ENCODE measurements around the gene SCNN1B.
"Not testable (repeated sequence)": the region's sequence is repeated elsewhere in the genome, so short reads cannot be mapped to it uniquely, and the experiment has no call there.

Gene SCNN1B

DNA sequence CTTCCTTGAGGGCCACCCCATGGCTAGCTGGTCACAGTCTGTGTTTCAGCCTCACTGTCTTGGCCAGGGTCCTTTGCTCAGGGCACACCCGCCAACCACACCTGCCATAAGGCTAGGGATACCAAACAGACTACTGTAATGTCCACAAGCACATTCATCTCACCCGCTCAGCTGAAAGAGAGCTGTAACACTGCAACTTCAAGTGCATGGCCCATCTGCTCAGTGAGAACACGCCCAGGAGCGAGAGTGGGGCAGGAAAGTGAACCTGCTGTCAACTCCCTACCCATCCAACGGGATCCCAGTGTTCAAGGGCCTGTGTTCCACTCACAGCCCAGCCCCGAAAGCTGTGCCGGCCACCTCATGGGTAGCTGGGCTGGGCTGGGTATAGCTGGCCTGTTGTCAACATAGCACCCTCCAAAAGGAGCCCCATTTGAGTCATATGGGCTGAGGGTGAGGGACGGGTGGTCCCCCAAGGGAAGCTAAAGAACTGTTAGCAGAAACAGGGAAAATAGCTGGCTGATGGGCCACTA is 55.7 kb downstream of the SCNN1B start:
- no peak for DNase-seq

DNA sequence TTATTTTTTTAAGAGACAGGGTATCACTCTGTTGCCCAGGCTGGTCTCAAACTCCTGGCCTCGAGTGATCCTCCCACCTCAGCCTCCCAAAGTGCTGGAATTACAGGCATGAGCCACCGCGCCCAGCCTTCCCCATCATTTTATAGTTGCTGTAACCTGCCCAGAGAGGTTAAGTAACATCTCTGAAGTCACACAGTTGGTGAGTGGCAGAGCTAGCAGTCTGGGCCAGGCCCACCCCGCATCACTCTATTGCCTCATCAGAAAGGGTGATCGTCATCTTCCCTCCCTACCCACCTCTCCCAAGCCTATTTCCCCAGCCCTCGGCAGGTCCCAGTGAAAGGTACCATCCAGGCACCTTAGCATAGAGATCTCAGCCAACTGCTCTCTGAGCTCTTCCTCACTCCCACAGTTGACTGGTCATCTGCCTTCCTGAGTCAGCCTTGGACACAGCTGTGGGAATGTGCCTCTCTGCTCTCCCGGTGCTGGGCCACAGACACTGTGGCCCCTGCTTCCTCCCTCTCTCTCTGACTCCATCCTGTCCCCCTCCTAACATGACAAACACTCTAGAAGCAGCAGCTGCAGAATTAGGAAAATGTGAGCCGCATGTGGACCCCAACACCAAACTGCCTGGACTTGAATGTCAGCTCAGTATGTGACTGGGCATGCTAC is 57.1 kb downstream of the SCNN1B start:
- no peak for DNase-seq

DNA sequence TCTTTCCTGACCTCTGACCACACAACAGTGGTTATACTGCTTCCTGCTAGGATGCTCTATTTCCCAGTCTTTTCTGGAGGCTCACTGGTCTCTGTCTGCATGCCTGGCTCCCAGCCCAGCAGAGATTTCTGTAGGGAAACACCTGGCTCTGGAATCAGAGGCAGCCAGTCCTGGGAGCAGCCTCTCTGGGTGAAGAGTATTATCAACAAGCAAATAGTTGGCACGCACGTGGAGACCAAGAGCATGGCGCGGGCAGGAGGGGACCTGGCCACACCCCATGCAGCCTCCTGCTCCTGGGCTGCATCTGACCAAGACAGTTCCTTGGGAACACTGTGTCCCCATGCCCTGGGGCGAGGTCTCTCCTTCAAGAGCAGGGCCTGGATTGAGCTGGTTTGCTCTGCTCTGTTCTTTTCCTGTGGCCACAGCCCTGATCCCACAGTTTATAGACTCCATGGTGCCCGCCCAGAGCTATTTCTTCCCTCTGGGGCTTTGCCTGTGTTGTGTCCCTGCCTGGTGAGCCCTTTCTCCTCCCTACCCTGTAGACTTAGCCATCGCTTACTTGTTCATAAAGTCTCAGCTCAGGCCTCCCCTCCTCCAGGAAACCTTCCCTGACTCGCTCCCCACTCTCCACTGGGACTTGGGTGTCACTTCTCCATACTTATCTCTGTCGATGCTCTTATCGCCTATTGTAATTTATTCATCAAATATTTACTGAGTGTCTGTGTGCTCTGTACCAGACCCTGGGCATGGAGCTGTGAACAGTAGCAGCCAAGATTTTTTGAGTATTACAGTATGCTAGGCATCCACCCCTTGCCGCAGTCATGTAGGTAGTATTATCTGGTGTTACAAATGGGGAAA is 60.6 kb downstream of the SCNN1B start:
- no peak for DNase-seq

DNA sequence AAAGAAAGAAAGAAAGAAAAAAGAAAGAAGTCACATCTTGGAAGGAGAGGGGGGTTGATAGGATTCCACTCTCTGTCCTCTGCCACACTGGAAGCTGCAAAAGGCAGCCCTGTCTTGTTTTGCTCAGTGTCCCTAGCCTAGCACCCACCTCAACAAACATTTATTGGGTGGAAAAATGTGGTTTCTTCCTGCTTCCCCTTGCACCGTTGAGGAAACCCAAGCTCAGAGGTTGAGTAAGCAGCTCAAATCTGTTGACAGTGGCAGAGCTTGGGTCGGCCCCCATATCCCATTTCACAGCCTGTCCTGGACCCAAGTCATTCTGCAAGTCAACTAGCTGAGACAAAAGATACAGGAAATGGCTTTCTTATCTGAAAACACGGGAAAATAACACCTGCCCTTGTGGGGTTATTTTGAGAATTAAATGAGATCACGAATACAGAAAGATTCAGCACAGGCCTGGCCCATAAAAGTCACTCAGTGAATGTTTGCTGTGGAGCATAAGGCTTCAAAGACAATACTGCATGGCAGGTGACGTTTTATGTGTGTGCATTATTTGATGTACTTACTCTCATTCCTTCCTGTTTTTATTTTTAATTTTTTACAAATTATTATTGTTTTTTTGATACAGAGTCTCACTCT is 63.6 kb downstream of the SCNN1B start:
- no peak for DNase-seq

DNA sequence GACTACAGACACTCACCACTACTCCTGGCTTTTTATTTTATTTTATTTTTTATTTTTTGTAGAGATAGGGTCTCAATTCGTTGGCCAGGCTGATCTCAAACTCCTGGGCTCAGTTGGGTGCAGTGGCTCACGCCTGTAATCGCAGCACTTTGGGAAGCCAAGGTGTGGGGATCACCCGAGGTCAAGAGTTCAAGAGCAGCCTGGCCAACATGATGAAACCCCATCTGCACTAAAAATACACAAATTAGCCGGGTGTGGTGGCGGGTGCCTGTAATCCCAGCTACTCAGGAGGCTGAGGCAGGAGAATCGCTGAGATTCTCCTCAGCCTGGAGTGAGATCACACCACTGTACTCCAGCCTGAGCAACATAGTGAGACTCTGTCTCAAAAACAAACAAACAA is 64.2 kb downstream of the SCNN1B start:
- DNase-seq = not testable (repeated sequence)

DNA sequence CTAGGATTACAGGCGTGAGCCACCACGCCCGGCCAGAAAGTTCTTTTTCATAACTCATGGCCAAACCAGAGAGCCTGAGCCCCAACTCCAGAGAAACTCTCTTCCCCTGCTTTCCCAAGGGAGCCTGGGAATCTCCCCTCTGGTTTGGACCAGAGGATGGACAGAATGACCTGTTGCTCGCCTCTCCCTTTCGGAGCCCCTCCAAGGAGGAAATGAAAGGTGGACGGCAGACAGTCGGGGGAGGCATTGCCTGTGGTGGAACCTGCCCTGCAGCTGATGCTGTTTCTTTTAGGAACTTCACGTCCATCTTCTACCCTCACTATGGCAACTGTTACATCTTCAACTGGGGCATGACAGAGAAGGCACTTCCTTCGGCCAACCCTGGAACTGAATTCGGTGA is 65.5 kb downstream of the SCNN1B start:
- no peak for DNase-seq

DNA sequence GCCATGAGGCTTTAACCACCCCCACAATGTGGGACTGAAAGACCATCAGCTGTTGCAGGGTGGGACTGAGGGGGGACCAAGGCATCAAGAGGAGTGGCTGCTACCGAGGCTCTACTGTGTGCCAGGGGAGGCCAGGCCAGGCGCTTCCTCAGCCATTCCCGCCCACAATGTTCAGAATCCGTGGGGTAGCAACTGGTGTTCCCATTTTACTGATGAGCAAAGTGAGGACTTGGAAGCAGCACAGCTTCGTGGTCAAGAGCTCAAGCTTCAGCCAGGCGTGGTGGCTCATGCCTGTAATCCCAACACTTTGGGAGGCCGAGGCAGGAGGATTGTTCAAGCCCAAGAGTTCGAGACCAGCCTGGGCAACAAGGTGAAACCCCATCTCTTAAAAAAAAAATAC is 65.9 kb downstream of the SCNN1B start:
- DNase-seq = no peak

DNA sequence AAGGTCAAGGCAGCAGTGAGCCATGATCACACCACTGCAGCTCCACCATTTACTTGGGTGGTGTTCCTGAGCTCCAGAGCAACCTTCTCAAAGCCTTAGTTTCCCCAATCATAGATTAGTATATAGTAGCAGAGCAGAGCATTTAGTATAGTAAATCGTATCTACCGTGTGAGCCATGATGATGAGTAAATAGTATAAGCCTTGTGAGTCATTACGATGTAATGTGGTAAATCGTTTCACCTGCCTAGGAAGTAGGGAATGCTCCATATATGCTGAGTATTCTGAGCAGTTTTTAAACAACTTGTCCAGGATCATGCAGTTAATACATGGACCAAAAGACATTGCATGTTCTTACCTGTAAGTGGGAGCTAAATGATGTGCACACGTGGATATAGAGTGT is 66.4 kb downstream of the SCNN1B start:
- no peak for DNase-seq

DNA sequence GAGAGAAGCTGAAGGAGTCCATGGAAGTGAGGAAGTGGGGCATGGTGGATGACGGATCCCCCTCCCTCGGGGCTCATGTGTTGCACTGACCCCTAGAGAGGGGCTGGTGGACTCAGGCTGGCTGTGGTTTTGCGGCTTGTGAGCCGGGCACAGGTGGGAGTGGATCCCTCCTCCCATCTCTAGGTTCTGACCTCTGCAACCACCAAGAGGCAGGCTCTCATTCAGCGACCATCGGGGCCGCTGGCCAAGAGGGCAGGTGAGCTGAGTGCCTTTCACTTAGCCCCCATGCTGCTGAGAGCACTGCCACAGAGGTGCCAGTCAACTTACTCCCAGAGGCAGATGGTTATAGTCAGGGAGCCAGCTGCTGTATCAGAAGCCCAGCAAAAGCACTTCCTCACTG is 67.3 kb downstream of the SCNN1B start:
- DNase-seq = no peak

DNA sequence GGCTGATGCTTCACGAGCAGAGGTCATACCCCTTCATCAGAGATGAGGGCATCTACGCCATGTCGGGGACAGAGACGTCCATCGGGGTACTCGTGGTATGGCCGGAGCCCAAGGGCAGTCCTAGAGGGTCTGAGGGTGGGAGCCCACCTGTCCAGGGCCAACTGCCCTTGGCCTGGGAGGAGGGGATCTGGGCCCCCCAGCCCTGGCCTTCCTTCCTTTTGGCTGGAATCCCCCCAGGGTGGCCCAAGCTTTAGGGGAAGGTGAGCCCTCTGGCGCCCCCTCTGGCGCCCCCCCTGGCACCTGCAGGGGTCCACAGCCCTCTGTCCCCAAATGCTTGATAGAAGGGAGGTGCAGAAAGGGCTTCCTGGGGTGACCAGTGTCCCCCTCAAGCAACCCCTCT is 69.3 kb downstream of the SCNN1B start:
- no peak for DNase-seq

DNA sequence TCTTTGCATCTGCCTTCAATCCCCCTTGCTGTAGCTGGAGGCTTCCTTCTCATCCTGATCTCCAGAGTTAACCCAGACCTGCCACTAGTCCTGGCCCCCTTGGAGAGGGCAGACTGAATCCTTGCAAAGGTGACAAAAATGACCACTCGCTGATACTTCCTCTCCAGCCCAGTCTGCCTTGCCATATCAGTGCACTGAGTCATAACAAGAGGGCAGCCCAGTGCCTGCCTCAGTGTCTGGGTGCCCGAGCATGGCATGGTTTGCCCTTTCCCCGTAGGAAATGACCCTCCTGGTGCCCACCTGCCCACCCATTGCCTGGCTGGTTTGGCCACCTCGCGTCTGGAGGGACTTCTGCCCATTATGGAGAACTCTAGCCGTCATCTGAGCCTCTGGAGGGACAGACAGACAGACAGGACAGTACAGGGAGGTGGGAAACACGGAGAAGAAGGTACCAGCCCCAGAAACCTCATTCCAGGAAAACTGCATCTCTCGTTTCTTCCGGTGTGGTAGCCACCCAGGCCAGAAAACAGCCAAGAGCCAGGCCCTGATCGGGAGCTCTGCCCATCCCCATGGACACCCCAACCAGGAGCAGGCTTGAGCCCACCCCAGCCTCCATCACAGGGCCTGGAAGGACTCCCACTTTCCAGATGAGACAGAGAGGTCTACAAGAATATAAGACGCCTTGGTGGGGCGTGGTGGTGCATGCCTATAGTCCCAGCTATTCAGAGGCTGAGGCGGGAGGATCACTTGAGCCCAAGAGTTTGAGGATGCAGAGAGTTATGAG is 71.5 kb downstream of the SCNN1B start:
- DNase-seq = no peak

DNA sequence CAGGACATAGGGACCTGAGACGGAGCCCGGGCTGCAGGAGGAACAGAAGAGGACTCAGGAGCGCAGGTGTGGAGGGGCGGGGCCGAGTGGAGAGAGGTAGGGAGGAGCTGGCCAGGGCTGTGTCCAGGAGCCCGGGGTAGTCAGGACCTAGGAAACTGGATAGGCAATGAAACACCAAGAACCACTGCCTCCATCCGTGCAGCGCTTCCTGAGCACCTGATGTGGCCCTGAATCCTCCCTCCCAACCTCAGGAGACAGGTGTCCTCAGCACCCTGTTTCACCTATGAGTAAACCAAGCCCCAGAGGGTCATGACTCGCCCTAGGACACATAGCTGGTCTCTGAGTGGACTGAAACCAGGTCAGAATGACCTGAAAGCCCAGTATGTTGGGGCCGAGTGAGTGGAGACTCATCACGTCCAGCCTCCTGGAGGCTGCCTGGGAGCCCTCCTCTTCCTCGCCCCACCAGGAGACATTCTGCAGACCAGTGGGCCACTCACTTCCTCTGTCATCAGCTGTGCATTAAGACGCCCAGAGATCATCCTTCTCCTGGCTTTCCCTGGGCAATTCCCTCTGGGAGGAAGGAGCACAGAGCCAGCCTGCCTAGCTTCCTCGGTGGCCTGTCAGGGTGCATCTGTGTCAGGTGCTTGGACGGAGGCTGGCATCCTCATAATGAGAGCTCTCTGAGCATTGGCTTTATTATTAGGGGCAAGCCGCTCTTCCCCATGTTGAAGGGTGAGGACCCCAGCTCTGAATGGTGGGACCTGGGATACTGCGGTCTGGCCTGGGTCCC is 72.8 kb downstream of the SCNN1B start:
- no peak for DNase-seq

DNA sequence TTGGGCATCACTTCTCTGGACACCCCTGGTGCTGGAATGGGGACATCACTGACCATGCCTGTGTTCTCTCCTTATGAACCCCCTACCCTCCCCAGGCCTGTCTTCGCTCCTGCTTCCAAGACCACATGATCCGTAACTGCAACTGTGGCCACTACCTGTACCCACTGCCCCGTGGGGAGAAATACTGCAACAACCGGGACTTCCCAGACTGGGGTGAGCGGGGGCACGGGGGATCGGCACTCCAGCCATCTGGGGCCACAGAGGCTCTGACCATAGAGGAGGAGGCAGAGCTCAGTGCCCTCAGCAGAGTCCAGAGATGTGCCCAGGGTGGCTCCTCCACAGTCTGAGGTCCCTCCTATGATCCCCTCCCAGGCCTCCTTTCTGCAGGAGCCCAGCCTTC is 73.5 kb downstream of the SCNN1B start:
- DNase-seq = no peak

DNA sequence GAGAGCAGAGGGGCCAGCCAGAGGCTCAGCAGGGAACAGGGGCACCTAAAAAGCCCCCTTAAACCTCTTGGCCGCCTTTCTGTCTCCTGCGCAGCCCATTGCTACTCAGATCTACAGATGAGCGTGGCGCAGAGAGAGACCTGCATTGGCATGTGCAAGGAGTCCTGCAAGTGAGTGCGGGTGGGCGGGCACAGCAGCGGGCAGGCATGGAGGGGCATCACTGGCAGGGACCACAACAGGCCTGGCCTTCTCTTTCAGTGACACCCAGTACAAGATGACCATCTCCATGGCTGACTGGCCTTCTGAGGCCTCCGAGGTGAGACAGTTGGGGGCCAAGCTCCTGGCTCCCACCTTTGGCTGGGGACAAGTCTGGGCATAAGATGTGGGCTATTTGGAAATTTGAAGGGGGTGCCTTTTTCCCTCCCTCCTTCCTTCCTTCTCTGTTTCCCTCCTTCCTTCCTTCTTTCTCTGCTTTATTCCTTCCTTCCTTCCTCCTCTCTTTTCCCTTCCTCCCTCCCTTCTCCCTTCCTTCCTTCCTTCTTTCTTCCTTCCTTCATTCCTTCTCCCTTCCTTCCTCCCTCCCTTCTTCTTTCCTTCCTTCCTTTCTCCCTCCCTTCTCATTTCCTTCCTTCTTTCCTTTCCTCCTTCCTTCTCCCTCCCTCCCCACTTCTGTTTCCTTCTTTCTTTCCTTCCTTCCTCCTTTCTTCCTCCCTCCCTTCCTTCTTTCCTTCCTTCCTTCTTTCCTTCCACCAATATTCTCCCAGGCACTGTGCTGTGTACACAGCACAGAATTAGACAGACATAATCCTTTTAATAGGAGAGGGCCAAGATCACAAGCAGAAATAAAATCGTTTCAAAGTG is 75.2 kb downstream of the SCNN1B start:
- no peak for DNase-seq

DNA sequence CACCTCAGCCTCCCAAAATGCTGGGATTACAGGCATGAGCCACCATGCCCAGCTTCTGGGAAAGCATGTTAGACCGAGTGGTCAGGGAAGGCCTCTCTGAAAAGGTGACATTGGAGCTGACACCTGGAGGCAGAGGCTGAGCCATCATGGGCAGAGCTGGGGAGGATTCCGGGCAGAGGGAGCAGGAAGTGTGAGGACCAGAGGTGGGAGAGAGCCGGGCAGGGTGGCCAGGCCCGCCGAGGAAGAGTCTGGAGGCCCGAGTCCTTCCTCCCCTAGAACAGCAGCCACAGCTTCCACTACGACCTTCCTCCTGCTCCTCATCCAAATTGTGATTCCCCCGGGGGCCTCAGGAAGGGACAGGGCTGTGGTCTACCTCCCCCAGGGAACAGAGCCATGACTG is 76.2 kb downstream of the SCNN1B start:
- DNase-seq = no peak

DNA sequence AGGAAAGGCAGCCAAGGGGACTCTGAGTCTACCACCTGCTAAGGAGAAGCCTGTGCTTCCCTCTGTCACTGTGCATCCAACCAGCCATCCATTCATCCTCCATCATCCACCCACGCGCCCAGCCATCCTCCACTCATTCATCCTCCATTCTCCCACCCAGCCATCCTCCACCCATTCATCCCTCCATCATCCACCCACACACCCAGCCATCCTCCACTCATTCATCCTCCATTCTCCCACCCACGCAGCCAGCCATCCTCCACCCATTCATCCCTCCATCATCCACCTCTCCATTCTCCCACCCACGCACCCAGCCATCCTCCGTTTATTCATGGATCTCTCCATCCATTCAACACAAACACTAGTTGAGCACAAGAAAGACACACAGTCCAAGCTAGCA is 76.8 kb downstream of the SCNN1B start:
- no peak for DNase-seq

DNA sequence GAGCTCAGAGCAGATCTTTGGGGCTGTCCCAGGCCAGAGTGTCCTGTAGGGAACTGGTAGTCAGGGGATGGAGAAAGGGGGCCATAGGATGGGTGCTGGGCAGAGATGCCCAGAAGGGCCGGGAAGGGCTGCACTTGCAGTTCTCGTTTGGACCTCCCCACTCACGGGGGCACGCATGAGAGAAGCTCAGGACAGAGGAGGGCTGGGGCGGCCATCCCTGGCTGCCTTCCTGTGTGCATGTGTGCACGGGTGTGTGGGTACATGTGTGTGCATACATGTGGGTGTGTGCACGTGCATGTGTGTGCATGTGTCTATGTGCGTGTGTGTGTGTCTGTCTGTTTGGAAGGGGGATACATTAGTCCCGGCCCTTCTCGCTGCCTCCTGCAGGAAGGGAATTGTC is 77.6 kb downstream of the SCNN1B start:
- DNase-seq = no peak

DNA sequence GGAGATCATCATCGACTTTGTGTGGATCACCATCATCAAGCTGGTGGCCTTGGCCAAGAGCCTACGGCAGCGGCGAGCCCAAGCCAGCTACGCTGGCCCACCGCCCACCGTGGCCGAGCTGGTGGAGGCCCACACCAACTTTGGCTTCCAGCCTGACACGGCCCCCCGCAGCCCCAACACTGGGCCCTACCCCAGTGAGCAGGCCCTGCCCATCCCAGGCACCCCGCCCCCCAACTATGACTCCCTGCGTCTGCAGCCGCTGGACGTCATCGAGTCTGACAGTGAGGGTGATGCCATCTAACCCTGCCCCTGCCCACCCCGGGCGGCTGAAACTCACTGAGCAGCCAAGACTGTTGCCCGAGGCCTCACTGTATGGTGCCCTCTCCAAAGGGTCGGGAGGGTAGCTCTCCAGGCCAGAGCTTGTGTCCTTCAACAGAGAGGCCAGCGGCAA is 78.4 kb downstream of the SCNN1B start:
- no peak for DNase-seq

DNA sequence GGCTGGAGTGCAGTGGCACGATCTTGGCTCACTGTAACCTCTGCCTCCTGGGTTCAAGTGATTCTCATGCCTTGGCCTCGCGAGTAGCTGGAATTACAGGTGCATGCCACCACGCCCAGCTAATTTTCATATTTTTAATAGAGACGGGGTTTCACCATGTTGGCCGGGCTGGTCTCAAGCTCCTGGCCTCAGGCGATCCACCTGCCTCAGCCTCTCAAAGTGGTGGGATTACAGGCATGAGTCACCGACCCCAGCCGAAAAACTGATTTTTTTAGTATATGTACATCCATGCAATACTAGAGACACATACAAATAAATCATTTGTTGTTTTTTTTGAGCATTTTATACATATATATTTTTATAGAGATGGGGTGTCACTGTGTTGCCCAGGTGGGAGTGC is 79.6 kb downstream of the SCNN1B start:
- DNase-seq = not testable (repeated sequence)

DNA sequence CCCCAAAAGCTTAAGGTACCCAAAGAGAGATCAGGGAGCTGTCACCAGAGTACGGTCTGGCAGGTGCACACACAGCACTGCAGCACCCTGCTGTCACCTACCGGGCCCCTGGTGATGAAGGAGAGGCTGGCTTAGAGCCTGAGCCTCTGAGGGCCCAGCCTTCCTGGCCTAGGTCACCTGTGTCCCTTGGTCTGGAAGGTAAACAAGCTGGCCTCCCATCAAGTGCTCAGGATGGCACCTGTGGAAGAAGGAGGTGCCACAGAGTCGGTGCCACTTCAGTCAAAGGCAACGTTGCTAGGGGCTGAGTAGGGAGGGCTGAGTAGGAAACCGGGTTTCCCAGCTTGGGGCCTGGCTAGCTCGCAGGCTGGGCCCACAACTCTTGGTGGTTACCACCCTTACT is 80.2 kb downstream of the SCNN1B start:
- DNase-seq = no peak

DNA sequence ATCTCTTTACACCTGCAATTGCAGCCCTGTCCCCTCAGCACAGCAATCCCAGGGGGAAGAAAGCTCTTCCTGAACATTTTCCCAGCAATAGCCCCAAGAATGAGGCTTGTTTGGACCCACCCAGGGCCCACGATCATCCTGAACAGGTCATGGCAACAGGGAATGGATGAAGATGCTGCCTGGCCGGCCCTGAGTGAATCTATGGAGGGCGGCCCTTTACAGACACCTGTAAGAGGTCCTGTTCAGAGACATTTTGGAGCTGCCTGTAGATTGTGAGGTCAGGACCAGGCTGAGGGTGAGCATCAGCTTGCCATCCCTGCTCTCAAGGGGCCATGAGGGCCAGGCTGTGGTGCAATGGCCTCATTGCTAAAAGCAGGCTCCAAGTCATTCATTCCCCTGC is 81.8 kb downstream of the SCNN1B start:
- no peak for DNase-seq

All from activated T-cell treated with anti-CD3 and anti-CD28 coated beads, Interleukin-2, amount 50 U/mL, for 1 hour (primary cell).